COR-L47 (cell line): ENCODE data around the gene BABAM2.
"Not testable (repeated sequence)": the region's sequence is repeated elsewhere in the genome, so short reads cannot be mapped to it uniquely, and the experiment has no call there.

ENCODE experiments used
- DNase-seq: peaks from one replicate; lab custom pipeline; 2025; lab: John Stamatoyannopoulos, UW

BABAM2 gene

DNA sequence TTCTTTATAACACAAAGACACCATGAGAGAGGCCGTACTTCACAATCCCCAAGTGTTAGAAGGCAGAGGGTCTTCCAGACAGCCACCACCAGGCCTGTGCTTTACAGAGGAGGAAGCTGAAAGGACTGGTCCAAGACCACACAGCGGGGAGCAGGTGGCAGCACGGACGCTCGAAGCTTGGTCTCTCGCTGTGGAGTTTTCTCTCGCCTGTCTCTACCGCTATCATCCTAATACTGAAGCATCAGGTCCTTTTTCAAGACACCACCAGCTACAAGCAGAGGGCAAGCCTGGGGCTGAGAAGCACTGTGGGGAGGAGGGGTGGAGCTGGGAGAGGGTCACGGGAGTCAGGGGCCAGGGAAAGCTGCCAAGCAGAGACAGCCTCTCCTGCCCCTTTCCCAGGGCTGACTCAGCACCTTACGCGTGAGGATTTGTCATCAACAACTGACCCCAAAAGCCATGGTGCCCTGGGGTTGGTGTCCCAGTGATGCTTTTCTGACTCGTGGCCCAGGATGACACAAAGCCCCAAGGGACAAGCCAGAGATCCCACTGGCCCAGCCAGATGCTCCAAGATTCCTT is 470.3 kb downstream of the BABAM2 start:
- no peak for DNase-seq

GRCh38 chr2:28361991-28362710 is 471.6 kb downstream of the BABAM2 start:
- DNase-seq: no peak

- DNase-seq: no peak
Measured at GRCh38 chr2:28362991-28363521, 472.5 kb downstream of the BABAM2 start.

DNA sequence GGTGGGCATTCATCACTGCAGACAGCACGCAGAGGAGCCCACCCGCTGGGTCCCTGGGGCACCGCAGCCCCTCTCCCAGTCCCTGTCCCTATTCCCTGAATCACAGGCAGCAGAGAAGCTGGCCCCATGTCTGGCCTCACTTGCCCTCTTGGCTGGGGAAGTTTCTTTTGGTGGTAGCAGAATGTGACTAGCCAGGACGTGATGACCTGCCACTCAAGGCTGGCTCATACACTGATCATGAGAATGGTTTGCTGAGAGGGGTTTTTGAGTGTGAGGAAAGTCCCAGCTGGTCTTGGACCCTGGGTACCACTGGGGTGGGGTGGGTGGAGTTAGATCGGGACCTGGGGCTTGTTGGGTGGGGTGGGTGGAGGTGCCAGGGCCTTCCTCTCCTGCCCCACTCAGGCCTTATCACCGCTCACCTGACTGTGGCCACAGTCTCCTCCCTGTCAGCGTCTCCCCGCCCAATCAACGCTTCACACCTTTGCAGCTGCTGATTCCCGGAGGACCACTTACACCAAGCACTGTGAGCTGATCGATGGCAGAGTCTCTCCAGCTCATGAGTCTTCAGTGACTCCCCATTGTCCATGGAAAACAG is 473.3 kb downstream of the BABAM2 start:
- no peak for DNase-seq

GRCh38 chr2:28364610-28365009 is 474.1 kb downstream of the BABAM2 start:
- no peak for DNase-seq

DNA sequence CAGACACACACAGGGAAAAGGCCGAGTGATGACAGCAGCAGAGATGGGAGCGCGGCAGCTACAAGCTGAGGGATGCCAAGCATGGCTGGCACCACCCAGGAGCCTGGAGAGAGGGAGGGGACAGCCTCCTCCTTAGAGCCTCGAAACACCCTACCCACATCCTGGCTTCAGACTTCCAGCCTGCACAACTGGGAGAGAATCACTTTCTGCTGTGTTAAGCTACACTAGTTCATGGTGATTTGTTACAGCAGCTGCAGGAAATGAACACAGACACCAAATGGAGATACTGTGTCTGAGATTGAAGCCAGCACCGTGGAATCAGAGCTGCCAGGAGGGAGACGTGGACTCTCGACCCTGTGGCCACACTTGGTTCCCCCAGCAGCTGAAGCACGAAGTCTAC is 474.6 kb downstream of the BABAM2 start:
- no peak for DNase-seq

DNA sequence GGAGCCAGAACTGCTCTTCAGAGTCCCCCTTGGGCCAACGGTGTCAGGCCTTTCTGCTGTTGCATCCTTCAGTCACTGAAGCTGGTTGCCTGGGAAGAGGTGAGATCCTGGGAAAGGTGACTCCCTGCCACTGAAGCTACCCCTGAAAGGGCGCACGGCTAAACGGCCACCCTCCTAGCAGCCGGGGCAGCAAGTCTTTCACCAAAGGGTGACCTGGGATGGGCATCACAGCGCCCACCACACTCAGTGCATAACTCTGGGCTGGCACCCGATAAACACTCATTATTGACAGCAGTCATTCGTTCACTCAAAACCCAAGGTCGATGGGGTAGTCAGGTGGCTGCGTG is 475.6 kb downstream of the BABAM2 start:
- no peak for DNase-seq

GRCh38 chr2:28366496-28367282 is 476.2 kb downstream of the BABAM2 start:
- no peak for DNase-seq

GRCh38 chr2:28367667-28368356 is 477.3 kb downstream of the BABAM2 start:
- DNase-seq: no peak

- DNase-seq: no peak
Measured at GRCh38 chr2:28368357-28368798, 477.8 kb downstream of the BABAM2 start.

DNA sequence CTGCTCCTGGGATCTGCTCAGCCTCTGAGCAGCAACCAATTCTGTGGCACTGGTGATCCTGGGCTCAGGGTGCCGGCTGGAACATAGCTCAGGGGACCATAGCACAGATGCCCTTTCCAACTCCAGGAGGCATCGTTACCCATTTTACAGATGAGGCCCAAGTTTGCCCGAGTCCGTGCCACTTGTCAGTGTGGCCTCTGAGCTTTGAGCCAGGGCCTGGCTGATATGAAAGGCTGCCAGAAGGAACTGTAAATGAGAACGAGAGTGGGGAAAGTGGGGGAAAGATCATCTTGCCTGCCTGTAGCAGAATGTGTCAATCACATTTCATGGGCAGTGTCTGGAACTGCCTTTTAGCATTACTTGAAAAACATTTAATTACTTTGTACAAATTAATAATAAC is 478.8 kb downstream of the BABAM2 start:
- DNase-seq: no peak

DNA sequence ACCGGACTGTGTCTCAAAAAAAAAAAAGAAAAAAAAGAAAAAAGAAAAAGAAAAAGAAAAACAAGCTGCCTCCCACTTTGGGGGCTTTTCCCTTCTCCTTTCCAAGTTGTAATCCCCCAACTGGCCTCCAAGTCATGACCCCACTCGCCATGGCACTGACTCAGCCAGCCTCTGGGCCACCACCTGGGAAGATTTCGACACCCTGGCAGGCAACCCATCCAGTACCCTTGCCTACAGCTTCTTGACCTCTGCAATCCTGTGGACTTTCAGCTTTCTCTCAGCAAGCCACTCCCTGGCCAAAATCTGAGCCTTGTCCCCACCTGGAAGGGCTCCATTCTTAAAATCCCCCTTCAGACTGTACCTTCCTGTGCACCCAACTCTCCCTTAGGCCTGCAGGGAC is 479.8 kb downstream of the BABAM2 start:
- no peak for DNase-seq

DNA sequence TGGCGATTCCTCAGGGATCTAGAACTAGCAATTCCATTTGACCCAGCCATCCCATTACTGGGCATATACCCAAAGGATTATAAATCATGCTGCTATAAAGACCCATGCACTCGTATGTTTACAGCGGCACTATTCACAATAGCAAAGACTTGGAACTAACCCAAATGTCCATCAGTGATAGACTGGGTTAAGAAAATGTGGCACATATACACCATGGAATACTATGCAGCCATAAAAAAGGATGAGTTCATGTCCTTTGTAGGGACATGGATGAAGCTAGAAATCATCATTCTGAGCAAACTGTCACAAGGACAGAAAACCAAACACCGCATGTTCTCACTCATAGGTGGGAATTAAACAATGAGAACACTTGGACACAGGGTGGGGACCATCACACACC is 481.2 kb downstream of the BABAM2 start:
- DNase-seq: not testable (repeated sequence)

GRCh38 chr2:28373854-28374253 is 483.3 kb downstream of the BABAM2 start:
- no peak for DNase-seq

DNA sequence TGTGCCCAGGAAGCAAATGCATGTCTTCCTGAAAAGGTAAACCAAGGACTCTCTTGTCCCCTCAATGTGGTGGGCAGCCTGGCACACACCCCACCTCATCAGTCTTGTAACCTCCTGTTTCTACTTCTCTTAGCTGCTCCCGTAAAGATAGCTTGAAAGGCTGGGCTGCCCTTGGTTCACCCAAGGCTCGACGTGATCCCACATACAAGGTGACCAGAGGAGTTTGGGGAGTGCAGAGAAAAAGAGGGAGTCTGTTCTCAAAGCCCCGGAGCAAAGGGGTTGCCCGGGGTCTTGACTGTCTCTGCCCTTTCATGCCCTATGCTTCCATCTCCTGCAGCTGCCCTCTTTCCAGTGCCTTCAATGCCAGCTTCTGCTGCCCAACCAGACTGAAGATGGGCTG is 483.8 kb downstream of the BABAM2 start:
- DNase-seq: no peak

DNA sequence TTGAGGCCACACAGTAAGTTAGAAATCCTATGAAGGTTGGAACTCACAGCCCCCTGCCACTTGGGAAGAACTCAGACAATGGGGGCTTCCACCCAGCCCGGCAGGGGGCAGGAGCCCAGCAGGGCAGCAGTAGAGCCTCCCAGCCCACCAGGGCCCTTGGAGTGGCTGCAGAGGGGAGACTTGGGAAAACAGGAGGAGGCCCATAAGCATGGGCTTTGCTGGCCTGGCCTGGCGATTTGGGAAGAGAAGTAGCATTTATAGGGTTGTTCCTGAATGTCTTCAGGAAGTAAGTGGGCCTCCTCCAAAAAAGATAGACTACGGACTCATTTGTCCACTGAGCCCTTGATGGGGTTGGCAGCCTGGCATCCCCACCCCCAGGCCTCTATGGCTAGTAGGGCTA is 484.7 kb downstream of the BABAM2 start:
- no peak for DNase-seq

- no peak for DNase-seq
Measured at GRCh38 chr2:28375742-28376631, 485.5 kb downstream of the BABAM2 start.

- DNase-seq: no peak
Measured at GRCh38 chr2:28377195-28377816, 486.8 kb downstream of the BABAM2 start.

GRCh38 chr2:28377984-28378678 is 487.6 kb downstream of the BABAM2 start:
- no peak for DNase-seq
